ENCODE measurements around the gene OR4S2. TPM values are rescaled to one million over a fixed set of nuclear protein-coding genes. Genes with fewer than 3 reads are reported as not detected.

OR4S2 gene
- total RNA-seq, 1 experiment from 2014 or later, result not detected

DNA sequence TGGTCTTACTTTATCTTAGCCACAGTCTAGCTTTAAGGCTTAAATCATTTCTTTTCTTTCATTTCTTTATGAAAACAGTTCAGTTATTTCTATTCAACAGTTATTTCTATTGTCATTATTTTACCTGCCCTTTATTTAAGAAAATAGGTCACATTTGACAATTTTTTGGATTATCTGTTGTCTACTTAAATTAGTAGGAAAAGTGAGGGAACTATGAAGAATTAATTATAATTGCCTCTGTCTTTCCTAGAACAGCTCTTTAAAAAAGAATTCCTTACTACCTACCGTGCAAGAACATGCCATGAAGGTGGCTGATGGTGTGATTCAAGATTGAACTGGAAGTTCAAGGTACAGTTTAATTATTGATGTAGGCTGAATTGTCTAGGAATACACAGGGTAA, 13.8 kb downstream of the OR4S2 start, which contains the start of gene OR4C6:
TSS of gene OR4C6 (plus strand) at position 301 of the 400 bp plus-strand sequence. CDS start 2,966 bp downstream, outside the sequence.
- intact Hi-C loops (cut with micrococcal nuclease), result no loop called here
- Mint-ChIP-seq H3K9me3 (ENCODE audit: unreplicated experiment) (peaks cover 28% of the 10 kb centered on the region), H3K36me3 (ENCODE audit: insufficient read depth, unreplicated experiment) (peaks cover 7% of the 10 kb centered on the region), H3K27ac (ENCODE audit: low read depth, unreplicated experiment) (no peak within 1 kb of the TSS), H3K4me3 (ENCODE audit: unreplicated experiment) (no peak within 1 kb of the TSS), H3K27me3 (ENCODE audit: insufficient read depth, unreplicated experiment) (no peaks in the 10 kb centered on the region), H3K4me1 (ENCODE audit: insufficient read depth, unreplicated experiment) (no peaks in the 10 kb centered on the region)
- POLR2A ChIA-PET, result interaction anchor here (0.6 to 1.3 kb wide), 2 partner anchors 8 to 10 kb away, joined by 3 to 5 read pairs; no protein-coding TSS in a partner anchor
- CTCF ChIA-PET, result interaction anchor here (0.7 kb wide), 1 partner anchor 160 kb away, joined by 3 read pairs; no protein-coding TSS in a partner anchor
- DNase-seq (ENCODE audit: unreplicated experiment), result no peak
- BruUV-seq (replicated peaks), result no TSS peak
- TF ChIP-seq, protein P1, sequence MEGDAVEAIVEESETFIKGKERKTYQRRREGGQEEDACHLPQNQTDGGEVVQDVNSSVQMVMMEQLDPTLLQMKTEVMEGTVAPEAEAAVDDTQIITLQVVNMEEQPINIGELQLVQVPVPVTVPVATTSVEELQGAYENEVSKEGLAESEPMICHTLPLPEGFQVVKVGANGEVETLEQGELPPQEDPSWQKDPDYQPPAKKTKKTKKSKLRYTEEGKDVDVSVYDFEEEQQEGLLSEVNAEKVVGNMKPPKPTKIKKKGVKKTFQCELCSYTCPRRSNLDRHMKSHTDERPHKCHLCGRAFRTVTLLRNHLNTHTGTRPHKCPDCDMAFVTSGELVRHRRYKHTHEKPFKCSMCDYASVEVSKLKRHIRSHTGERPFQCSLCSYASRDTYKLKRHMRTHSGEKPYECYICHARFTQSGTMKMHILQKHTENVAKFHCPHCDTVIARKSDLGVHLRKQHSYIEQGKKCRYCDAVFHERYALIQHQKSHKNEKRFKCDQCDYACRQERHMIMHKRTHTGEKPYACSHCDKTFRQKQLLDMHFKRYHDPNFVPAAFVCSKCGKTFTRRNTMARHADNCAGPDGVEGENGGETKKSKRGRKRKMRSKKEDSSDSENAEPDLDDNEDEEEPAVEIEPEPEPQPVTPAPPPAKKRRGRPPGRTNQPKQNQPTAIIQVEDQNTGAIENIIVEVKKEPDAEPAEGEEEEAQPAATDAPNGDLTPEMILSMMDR (IDR thresholded peaks at IDR 0.05; ENCODE audit: unreplicated experiment), result no peak

DNA sequence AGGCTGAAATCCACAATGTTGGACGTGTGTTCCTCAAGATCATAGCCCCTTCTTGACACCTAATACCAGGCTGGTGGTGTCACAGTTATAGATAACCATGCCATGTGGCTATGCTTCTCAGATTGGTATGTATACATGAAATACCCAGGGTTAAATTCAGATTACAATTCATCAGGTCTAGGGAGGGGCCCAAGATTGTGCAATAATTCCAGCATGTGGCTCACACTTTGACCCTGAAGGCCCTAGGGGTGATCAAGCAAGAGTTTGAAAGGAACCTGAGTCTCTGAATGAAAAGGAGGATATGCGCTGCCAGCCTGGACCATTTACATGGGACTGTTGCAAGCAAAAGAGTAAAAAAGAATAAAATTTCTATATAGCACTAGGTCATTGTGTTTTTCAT, 21.2 kb downstream of the OR4S2 start:
- TF ChIP-seq, protein P1 (IDR thresholded peaks at IDR 0.05; ENCODE audit: unreplicated experiment), result no peak
- DNase-seq (ENCODE audit: unreplicated experiment), result no peak
- Mint-ChIP-seq H3K36me3 (ENCODE audit: insufficient read depth, unreplicated experiment) (no peaks in the 10 kb centered on the region), H3K27me3 (ENCODE audit: insufficient read depth, unreplicated experiment) (no peaks in the 10 kb centered on the region), H3K27ac (ENCODE audit: low read depth, unreplicated experiment) (no peak overlapping the region), H3K9me3 (ENCODE audit: unreplicated experiment) (peaks cover 22% of the 10 kb centered on the region), H3K4me3 (ENCODE audit: unreplicated experiment) (no peak overlapping the region), H3K4me1 (ENCODE audit: insufficient read depth, unreplicated experiment) (no peaks in the 10 kb centered on the region)
- CTCF ChIA-PET, result no interaction called here
- BruUV-seq (replicated peaks), result no TSS peak
- intact Hi-C loops (cut with micrococcal nuclease), result no loop called here
- POLR2A ChIA-PET, result interaction anchor here (0.7 kb wide), 2 partner anchors 8 to 10 kb away, joined by 3 read pairs; partner anchors contain the start of gene OR4C6

DNA sequence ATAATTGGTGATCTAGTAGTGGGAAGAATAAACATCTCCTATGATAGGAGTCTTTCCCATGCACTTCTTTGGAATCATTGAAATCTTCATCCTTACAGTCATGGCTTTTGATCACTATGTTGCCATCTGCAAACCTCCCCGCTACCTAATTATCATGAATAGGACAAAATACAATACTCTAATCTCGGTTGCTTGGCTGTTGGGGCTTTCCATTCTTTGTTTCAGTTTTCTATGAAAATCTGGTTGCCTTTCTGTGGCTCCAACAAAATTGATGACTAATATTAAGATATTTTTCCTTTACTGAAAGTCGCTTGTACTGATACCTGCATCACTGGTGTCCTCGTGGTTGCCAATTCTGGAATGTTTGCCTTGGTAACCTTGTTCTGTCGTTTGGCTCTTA, 25.7 kb downstream of the OR4S2 start:
- Mint-ChIP-seq H3K36me3 (ENCODE audit: insufficient read depth, unreplicated experiment) (no peaks in the 10 kb centered on the region), H3K4me1 (ENCODE audit: insufficient read depth, unreplicated experiment) (no peaks in the 10 kb centered on the region), H3K4me3 (ENCODE audit: unreplicated experiment) (no peak overlapping the region), H3K27me3 (ENCODE audit: insufficient read depth, unreplicated experiment) (no peaks in the 10 kb centered on the region), H3K9me3 (ENCODE audit: unreplicated experiment) (peaks cover 12% of the 10 kb centered on the region), H3K27ac (ENCODE audit: low read depth, unreplicated experiment) (no peak overlapping the region)
- CTCF ChIA-PET, result no interaction called here
- intact Hi-C loops (cut with micrococcal nuclease), result loop anchor here (10.0 kb wide), 1 partner anchor 51 kb away; a partner anchor contains a TSS
- POLR2A ChIA-PET, result no interaction called here
- TF ChIP-seq, protein P1 (IDR thresholded peaks at IDR 0.05; ENCODE audit: unreplicated experiment), result no peak
- no TSS peak for BruUV-seq (replicated peaks)
- DNase-seq (ENCODE audit: unreplicated experiment), result no peak

DNA sequence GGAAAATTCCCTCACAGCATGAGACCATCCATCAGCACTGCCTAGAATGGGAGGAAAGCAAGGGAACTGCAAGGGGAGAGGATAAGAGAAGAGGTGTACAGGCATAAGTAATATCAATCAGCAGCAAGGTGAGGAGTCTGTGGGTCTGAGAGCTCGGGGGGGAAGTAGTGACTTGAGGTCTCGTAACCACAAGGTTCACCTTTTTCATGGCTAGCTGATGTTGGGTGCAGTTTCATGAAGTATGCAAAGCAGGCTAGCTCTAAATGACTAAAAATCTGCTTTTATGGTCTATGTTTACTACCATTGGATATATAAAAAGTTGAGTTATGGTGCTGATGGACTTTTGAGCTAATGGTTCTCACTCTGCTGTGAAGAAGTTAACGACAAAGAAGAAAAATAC, 49.7 kb downstream of the OR4S2 start:
- TF ChIP-seq, protein P1 (IDR thresholded peaks at IDR 0.05; ENCODE audit: unreplicated experiment), result no peak
- CTCF ChIA-PET, result interaction anchor here (0.8 kb wide), 1 partner anchor 9 kb away, joined by 5 read pairs; no protein-coding TSS in a partner anchor
- no peaks in the 10 kb centered on the region for H3K4me1 Mint-ChIP-seq (ENCODE audit: insufficient read depth, unreplicated experiment)
- no peaks in the 10 kb centered on the region for H3K36me3 Mint-ChIP-seq (ENCODE audit: insufficient read depth, unreplicated experiment)
- POLR2A ChIA-PET, result interaction anchor here (0.6 kb wide), 1 partner anchor 45 kb away, joined by 3 read pairs; no protein-coding TSS in a partner anchor
- BruUV-seq (replicated peaks), result no TSS peak
- intact Hi-C loops (cut with micrococcal nuclease), result no loop called here
- DNase-seq (ENCODE audit: unreplicated experiment), result no peak
- H3K27me3 Mint-ChIP-seq (ENCODE audit: insufficient read depth, unreplicated experiment), result no peaks in the 10 kb centered on the region
- no peak overlapping the region for H3K27ac Mint-ChIP-seq (ENCODE audit: low read depth, unreplicated experiment)
- no peak overlapping the region for H3K4me3 Mint-ChIP-seq (ENCODE audit: unreplicated experiment)
- H3K9me3 Mint-ChIP-seq (ENCODE audit: unreplicated experiment), result peaks cover 9% of the 10 kb centered on the region
